NCI-H460 (cell line): ENCODE measurements around the gene GTSE1. TPM values are rescaled to one million over a fixed set of nuclear protein-coding genes. Genes with fewer than 3 reads are reported as not detected.
A peak's percentile ranks its signal among the peaks of the same experiment; 100 is the strongest.
"Not testable (repeated sequence)": the region's sequence is repeated elsewhere in the genome, so short reads cannot be mapped to it uniquely, and the experiment has no call there.

Source experiments
- DNase-seq: peaks from one replicate; pipeline ENCODE4 v3.0.0-alpha.2; 2016; ENCODE audit warnings: low read depth; ENCODE audit errors: extremely low read depth
- total RNA-seq: library from RNA; depleted of rRNA; stranded (reverse); fragments of >200 nt; shearing (Covaris generic); gene quantifications from 2 replicates; pipeline ENCODE4 v1.2.3, GENCODE V29; 2014

Gene GTSE1
- total RNA-seq, 1 experiment from 2014 or later: 10.3 TPM

DNA sequence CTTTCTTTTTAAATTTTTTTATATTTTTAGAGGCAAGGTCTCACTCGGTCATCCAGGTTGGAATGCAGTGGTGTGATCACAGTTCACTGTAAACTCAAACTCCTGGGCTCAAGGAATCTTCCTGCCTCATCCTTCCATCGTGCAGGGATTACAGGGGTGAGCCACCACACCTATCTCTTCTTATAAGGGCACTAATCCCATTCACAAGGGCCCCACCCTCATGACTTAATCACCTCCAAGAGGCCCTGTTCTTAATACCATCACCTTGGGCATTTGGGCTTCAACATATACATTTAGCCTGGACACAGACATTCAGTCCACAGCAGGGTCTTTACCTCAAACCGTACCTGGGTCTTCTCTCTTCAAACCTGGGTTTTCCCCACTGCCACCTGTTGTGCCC lies 4.5 kb upstream of the GTSE1 start:
- DNase-seq: no peak

- no peak for DNase-seq
Measured at GRCh38 chr22:46292732-46293131, 3.9 kb upstream of the GTSE1 start.

GRCh38 chr22:46293577-46294260 lies 3.0 kb upstream of the GTSE1 start:
- no peak for DNase-seq

DNA sequence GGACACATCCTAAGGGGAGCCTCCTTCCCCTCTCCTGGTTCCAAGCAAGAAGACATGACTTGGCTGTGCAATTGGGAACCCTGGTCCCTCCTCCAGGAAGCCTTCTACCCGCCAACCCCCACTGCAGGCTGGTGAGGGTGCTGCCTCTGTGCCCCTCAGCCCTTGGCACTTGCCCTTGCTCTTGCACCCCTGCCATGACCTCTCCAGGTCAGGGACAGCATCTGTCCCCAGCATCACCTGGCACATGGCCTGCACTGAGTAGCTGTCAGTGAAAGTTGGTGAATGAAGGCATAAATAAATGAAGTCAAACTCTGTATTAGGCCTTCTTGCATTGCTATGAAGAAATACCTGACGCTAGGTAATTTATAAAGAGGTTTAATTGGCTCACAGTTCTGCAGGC lies 1.9 kb upstream of the GTSE1 start:
- DNase-seq: no peak

- DNase-seq: no peak
Measured at GRCh38 chr22:46295277-46295971, 1.2 kb upstream of the GTSE1 start.

DNA sequence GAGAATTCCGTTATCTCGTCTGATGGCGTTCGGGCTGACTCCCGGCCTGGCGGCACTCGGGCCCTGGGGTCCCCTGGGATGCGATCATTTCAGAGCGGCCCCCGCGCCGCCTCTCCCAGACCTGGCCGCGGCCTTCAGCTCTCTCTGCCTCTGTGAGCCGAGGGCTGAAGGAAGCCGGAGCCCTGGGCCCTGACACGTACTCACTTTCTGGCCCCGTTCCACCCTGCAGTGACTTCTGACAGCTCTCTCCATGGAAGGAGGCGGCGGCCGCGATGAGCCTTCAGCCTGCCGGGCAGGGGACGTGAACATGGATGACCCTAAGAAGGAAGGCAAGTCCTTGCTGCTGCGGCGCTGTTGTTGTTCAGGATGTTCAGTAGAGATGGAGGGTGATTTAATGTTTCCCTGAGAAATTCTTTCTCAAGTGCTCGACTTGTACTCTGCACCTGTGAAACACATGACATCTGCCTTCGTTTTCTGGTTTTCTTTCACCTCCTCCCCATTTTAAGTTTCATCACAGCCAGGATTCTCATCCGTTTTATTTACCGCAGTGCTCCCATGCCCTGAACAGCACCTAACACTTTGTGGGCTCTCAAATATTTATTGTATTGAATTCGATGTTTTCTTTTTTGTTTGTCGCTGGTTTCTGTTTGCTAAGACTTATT lies 612 bp downstream of the GTSE1 start:
- peak; percentile 6 for DNase-seq

- no peak for DNase-seq
Measured at GRCh38 chr22:46299101-46299500, 2.4 kb downstream of the GTSE1 start.

GRCh38 chr22:46300491-46300890 lies 3.8 kb downstream of the GTSE1 start:
- no peak for DNase-seq

- no peak for DNase-seq
Measured at GRCh38 chr22:46303347-46303965, 6.8 kb downstream of the GTSE1 start.

GRCh38 chr22:46308283-46308988 lies 11.8 kb downstream of the GTSE1 start:
- DNase-seq: no peak

GRCh38 chr22:46309526-46310085 lies 12.9 kb downstream of the GTSE1 start:
- no peak for DNase-seq

DNA sequence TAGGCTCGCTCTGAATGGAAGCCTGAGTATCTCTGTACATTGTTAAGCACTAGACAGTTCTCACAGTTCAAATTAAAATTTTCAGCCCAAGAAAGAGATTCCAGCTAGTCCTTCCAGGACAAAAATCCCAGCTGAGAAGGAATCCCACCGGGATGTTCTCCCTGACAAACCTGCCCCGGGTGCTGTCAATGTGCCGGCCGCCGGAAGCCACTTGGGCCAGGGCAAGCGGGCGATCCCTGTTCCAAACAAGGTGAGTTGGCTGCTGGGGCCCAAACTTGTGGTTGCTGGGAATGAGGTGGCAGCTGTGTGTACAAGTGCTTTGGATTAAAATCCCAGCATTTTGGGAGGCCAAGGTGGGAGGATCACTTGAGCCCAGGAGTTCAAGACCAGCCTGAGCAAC lies 15.4 kb downstream of the GTSE1 start:
- DNase-seq: no peak

- not testable (repeated sequence) for DNase-seq
Measured at GRCh38 chr22:46312848-46313247, 16.2 kb downstream of the GTSE1 start.

DNA sequence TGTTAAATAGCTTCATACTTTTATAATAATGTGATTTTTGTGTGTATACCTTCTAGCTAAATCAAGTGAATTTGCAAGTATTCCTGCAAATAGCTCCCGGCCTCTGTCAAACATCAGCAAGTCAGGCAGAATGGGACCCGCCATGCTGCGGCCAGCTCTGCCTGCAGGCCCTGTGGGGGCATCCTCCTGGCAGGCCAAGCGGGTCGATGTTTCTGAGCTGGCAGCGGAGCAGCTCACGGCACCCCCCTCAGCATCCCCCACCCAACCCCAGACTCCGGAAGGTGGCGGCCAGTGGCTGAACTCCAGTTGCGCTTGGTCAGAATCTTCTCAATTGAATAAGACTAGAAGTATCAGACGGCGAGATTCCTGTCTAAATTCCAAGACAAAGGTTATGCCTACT lies 19.3 kb downstream of the GTSE1 start:
- no peak for DNase-seq

DNA sequence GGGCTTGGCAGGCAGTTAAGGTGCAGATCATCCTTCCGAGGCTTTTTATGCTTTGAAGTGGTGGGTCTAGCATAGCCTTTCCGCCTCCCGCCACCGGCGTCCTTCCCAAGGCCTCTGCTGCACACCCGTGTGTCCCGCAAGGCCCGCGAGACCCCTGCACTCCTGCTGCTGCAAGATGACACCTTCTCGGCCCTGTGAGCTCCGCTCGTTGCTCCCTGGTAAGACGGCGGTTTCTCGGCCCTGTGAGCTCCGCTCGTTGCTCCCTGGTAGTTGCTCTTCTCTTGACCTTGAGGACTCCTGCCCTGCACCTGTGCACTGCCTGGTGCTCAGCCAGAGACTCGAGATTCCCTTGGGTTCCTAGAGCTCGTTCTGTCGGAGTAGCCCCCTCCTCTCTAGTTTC lies 21.0 kb downstream of the GTSE1 start:
- no peak for DNase-seq

DNA sequence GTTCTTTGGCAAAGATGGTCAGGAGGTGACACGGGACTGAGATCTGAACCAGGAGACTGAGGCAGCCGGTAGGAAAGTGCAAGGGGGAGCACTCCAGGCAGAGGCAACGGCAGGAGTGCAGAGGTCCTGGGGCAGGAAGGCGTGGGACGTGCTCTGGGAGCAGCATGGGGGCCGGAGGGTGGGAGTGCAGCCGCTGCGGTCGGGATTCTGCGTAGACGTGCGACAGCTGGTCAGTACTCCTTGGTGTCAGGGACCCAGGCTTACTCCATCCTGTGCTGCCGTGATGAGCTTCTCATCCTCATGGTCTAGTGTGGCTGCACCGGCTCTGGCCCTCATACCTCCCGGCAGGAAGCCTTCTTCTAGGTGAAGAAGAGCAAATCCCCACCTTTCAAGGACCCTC lies 21.9 kb downstream of the GTSE1 start:
- DNase-seq: no peak

- no peak for DNase-seq
Measured at GRCh38 chr22:46319319-46319718, 22.6 kb downstream of the GTSE1 start.

DNA sequence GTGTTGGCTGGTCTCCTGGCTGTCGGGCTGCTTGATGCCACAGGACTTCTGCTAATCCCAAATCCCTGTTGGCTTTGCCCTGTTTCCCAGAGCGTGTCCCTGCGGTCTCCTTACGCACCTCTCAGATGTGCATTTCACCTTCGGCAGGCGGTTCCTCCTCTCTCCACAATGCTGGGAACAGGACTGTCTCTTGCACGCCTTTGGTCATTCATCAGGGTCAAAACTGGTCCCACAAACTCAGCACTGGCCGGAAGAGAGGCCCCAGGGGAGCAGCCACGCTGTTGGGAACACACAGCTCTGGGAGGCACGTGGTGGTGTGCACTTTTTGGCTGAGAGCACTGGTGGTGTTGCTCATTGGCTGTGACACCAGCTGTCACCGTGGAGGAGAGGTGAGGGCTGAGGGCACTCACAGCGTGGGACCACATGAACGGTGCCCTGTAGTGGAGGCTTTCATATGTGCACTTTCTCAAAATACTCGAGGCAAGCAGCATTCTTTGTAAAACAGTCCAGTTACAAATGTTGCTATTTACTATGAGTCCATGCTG lies 23.6 kb downstream of the GTSE1 start:
- DNase-seq: no peak

DNA sequence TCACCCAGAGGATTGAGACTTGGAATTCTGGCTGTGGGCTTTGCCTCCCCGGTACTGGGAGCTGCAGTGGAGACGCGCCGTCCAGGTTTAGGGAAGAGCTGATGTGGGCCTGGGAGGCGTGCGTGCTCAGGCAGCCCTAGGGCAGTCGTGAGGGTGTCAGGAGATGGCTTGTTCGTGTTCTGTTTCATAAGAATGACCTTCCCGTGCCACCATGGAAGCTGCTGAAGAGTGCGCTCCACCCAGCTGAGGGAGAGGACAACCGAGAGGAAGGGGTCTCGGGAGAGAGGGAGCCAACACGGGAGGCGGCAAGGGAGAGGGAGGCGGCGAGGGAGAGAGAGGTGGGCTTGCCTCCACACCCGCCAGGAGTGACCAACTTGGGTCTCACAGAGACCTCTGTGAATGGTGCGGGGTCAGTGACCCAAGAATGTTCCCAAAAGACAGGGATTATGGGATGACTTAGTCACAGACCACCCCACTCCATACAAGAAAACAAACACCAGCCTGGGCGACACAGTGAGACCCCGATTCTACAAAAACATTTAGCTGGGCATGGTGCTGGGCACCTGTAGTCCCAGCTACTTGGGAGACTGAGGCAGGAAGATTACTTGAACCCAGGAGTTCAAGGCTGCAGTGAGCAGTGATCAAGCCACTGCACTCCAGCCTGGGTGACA lies 24.2 kb downstream of the GTSE1 start:
- DNase-seq: no peak

DNA sequence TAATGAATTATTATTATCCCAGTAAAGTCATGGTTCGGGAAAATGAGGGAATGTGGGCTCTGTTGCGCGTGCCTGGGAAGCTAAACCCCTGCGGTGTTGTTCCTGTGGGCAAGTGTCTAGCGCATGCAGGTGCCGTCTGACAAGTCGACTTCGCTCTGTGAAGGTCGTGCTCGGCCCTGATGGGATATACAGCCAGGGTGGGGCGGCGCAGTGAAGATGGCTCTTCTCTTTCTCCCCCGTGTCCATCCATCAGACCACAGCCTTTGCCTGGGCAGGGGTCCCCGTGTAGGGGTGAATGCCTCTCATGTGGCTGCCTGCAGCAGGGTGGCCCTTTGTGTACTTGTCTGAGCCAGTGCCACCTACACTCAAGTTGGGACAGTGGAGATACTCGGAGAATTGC lies 26.0 kb downstream of the GTSE1 start:
- no peak for DNase-seq
